ENCODE results near the gene EPC2. TPM values are rescaled to one million over a fixed set of nuclear protein-coding genes. Genes with fewer than 3 reads are reported as not detected.

EPC2 gene
- total RNA-seq, 1 experiment from 2014 or later, result 32.4 TPM

GRCh38 chr2:148622366-148622765 lies 22.2 kb upstream of the EPC2 start:
- CTCF ChIA-PET, result no interaction called here
- H3K4me1 ChIP-seq (ENCODE audit: insufficient read depth, low read length, poor library complexity, severe bottlenecking), result no peaks in the 10 kb centered on the region
- no peak for TF ChIP-seq EZH2 (IDR thresholded peaks at IDR 0.05; ENCODE audit: borderline replicate concordance, low read depth, low read length, poor library complexity, severe bottlenecking)
- TF ChIP-seq CTCF (conservative IDR thresholded peaks at IDR 0.05; ENCODE audit: low read depth, low read length), result no peak
- no peaks in the 10 kb centered on the region for H3K9me3 ChIP-seq (ENCODE audit: low read depth, low read length, poor library complexity, severe bottlenecking)
- no peak overlapping the region for H3K4me3 ChIP-seq (ENCODE audit: low read depth, low read length, poor library complexity, severe bottlenecking)
- intact Hi-C loops (cut with micrococcal nuclease; ENCODE audit: unreplicated experiment), result no loop called here
- POLR2A ChIA-PET (ENCODE audit: low non-redundant PET), result no interaction called here
- no TSS peak for BruUV-seq (replicated peaks)
- H3K27me3 ChIP-seq (replicated peaks; ENCODE audit: insufficient read depth, low read depth, low read length, poor library complexity), result no peaks in the 10 kb centered on the region
- DNase-seq (ENCODE audit: low spot score), result no peak
- H3K27ac ChIP-seq (ENCODE audit: low read depth, low read length, poor library complexity, severe bottlenecking), result no peak overlapping the region
- no peaks in the 10 kb centered on the region for H3K36me3 ChIP-seq (ENCODE audit: insufficient read depth, low read length, poor library complexity, severe bottlenecking)

GRCh38 chr2:148623086-148623485 lies 21.5 kb upstream of the EPC2 start:
- no peaks in the 10 kb centered on the region for H3K9me3 ChIP-seq (ENCODE audit: low read depth, low read length, poor library complexity, severe bottlenecking)
- H3K27ac ChIP-seq (ENCODE audit: low read depth, low read length, poor library complexity, severe bottlenecking), result no peak overlapping the region
- H3K4me1 ChIP-seq (ENCODE audit: insufficient read depth, low read length, poor library complexity, severe bottlenecking), result no peaks in the 10 kb centered on the region
- DNase-seq (ENCODE audit: low spot score), result no peak
- H3K4me3 ChIP-seq (ENCODE audit: low read depth, low read length, poor library complexity, severe bottlenecking), result no peak overlapping the region
- no peak for TF ChIP-seq EZH2 (IDR thresholded peaks at IDR 0.05; ENCODE audit: borderline replicate concordance, low read depth, low read length, poor library complexity, severe bottlenecking)
- no peak for TF ChIP-seq CTCF (conservative IDR thresholded peaks at IDR 0.05; ENCODE audit: low read depth, low read length)
- intact Hi-C loops (cut with micrococcal nuclease; ENCODE audit: unreplicated experiment), result no loop called here
- BruUV-seq (replicated peaks), result no TSS peak
- ChIA-PET POLR2A (ENCODE audit: low non-redundant PET) (no interaction called here), CTCF (no interaction called here)
- H3K36me3 ChIP-seq (ENCODE audit: insufficient read depth, low read length, poor library complexity, severe bottlenecking), result no peaks in the 10 kb centered on the region
- H3K27me3 ChIP-seq (replicated peaks; ENCODE audit: insufficient read depth, low read depth, low read length, poor library complexity), result no peaks in the 10 kb centered on the region

- intact Hi-C loops (cut with micrococcal nuclease; ENCODE audit: unreplicated experiment), result no loop called here
- DNase-seq (ENCODE audit: low spot score), result no peak
- POLR2A ChIA-PET (ENCODE audit: low non-redundant PET), result no interaction called here
- TF ChIP-seq EZH2 (IDR thresholded peaks at IDR 0.05; ENCODE audit: borderline replicate concordance, low read depth, low read length, poor library complexity, severe bottlenecking) (no peak), CTCF (conservative IDR thresholded peaks at IDR 0.05; ENCODE audit: low read depth, low read length) (no peak)
- no peaks in the 10 kb centered on the region for H3K36me3 ChIP-seq (ENCODE audit: insufficient read depth, low read length, poor library complexity, severe bottlenecking)
- H3K4me3 ChIP-seq (ENCODE audit: low read depth, low read length, poor library complexity, severe bottlenecking), result no peak overlapping the region
- CTCF ChIA-PET, result no interaction called here
- H3K4me1 ChIP-seq (ENCODE audit: insufficient read depth, low read length, poor library complexity, severe bottlenecking), result no peaks in the 10 kb centered on the region
- no TSS peak for BruUV-seq (replicated peaks)
- no peaks in the 10 kb centered on the region for H3K9me3 ChIP-seq (ENCODE audit: low read depth, low read length, poor library complexity, severe bottlenecking)
- no peaks in the 10 kb centered on the region for H3K27me3 ChIP-seq (replicated peaks; ENCODE audit: insufficient read depth, low read depth, low read length, poor library complexity)
- H3K27ac ChIP-seq (ENCODE audit: low read depth, low read length, poor library complexity, severe bottlenecking), result no peak overlapping the region
These were observed 17.3 kb upstream of the EPC2 start for GRCh38 chr2:148627224-148627623.
